Body of pancreas (tissue), 4 donors: Measurements from ENCODE around the gene CAMKMT.

Source experiments
- POLR2A ChIP-seq, 3 donors: fragments of 450-650 bp; IDR thresholded peaks; one replicate each; pipeline ENCODE4 v1.6.1; 2016; ENCODE audit warnings: antibody characterized with exemption in 3 of 3, mild to moderate bottlenecking in 2 of 3
- TF ChIP-seq, protein P1 (sequence below), 7 experiments: fragments of 450-650 bp in 4 of 7; fragments of 200-600 bp in 3 of 7; sonication (generic) in 3 of 7; IDR thresholded peaks; one replicate each; pipeline ENCODE4 v1.5.1; 2016 to 2019; ENCODE audit warnings: antibody characterized with exemption in 7 of 7

GRCh38 chr2:44652701-44653100 is 291.0 kb downstream of the CAMKMT start:
- TF ChIP-seq, protein P1, sequence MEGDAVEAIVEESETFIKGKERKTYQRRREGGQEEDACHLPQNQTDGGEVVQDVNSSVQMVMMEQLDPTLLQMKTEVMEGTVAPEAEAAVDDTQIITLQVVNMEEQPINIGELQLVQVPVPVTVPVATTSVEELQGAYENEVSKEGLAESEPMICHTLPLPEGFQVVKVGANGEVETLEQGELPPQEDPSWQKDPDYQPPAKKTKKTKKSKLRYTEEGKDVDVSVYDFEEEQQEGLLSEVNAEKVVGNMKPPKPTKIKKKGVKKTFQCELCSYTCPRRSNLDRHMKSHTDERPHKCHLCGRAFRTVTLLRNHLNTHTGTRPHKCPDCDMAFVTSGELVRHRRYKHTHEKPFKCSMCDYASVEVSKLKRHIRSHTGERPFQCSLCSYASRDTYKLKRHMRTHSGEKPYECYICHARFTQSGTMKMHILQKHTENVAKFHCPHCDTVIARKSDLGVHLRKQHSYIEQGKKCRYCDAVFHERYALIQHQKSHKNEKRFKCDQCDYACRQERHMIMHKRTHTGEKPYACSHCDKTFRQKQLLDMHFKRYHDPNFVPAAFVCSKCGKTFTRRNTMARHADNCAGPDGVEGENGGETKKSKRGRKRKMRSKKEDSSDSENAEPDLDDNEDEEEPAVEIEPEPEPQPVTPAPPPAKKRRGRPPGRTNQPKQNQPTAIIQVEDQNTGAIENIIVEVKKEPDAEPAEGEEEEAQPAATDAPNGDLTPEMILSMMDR (IDR thresholded peaks at IDR 0.05), result no peak
- TF ChIP-seq POLR2A (IDR thresholded peaks at IDR 0.05), result no peak
